Measurements from ENCODE around the gene PKP4. TPM values are rescaled to one million over a fixed set of nuclear protein-coding genes. Genes with fewer than 3 reads are reported as not detected.
"Not testable (repeated sequence)": the region's sequence is repeated elsewhere in the genome, so short reads cannot be mapped to it uniquely, and the experiment has no call there.

The PKP4 gene
- total RNA-seq, 4 donors from 2014 or later, result 58.2 to 115 (median 89.9) TPM

DNA sequence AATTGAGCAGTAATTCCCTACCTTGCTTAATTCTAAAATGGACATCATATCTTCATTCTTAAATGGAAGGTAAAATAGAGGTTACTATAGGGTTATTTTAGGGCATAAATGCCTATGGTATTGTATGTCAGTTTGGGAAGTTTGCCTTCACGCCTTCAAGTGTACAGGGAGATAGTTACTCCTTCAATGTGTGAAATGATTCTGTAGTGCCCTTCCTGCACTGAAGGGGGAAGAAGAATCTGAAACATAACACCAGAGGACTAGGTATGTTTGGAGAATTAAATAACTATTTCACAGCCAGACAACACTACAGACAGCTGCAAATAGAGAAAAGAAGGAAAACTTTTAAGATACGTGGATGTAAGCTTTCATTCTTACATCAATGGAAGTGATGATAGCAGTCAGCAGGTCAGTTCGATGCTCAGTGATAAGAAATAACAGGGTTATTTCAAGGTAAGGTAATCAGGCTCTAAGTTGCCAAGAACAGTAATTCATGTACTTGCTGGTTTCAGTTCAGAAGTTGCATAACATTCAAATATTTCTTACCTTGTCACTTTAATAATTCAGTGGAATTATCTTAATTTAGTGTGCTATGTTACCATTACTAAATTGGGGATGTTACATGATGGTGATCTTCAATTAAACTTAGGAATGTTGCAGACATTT, 4.0 kb downstream of the PKP4 start:
- peaks cover 0 to 81% (median 9%) of the 10 kb centered on the region in 3 donors for H3K4me1 ChIP-seq
- no peak for TF ChIP-seq POLR2AphosphoS5 (IDR thresholded peaks at IDR 0.05)
- TF ChIP-seq, protein P1, sequence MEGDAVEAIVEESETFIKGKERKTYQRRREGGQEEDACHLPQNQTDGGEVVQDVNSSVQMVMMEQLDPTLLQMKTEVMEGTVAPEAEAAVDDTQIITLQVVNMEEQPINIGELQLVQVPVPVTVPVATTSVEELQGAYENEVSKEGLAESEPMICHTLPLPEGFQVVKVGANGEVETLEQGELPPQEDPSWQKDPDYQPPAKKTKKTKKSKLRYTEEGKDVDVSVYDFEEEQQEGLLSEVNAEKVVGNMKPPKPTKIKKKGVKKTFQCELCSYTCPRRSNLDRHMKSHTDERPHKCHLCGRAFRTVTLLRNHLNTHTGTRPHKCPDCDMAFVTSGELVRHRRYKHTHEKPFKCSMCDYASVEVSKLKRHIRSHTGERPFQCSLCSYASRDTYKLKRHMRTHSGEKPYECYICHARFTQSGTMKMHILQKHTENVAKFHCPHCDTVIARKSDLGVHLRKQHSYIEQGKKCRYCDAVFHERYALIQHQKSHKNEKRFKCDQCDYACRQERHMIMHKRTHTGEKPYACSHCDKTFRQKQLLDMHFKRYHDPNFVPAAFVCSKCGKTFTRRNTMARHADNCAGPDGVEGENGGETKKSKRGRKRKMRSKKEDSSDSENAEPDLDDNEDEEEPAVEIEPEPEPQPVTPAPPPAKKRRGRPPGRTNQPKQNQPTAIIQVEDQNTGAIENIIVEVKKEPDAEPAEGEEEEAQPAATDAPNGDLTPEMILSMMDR (IDR thresholded peaks at IDR 0.05), result peak in 3 of 4 experiments; percentile 19 to 33 (median 20)
- H3K9me3 ChIP-seq, result no peaks in the 10 kb centered on the region
- ATAC-seq, result no peak
- no peak overlapping the region for H3K4me3 ChIP-seq
- WGBS, 2 donors (ENCODE audit: low coverage in 1 of 2), result 39 to 50% methylated on average over 2 to 3 of the region's 3 CpGs
- H3K27me3 ChIP-seq, result no peaks in the 10 kb centered on the region
- H3K27ac ChIP-seq, result no peak overlapping the region
- H3K36me3 ChIP-seq, result no peaks in the 10 kb centered on the region

DNA sequence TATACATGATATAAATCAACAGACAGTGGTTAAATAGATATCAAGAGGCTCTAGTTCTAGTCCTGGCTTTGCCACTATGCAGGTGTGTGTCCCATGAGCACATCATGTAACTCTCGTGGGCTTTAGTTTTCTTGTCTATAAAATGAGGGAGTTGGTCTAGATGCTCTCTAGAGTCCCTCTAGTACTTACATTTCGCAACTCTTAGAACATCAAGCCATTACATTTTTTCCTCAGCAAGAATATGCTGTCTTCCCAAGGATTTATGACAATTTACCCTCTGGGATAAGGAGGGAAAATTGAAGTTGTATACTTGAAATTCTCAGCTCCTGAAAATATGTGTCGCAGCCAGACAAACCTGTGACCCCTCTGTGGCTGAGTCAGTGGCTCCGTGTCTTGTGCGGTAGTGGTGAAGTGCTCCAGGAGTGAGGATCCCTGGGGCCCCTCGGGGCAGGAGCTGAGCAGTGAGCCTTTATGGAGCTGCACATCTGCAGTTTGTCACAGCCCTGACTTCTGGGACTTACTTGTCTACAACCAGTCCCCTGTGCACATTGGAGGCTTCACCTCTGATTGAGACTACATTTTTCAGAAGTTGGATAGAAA, 6.8 kb downstream of the PKP4 start:
- peaks cover 0 to 75% (median 5%) of the 10 kb centered on the region in 3 donors for H3K4me1 ChIP-seq
- H3K4me3 ChIP-seq, result no peak overlapping the region
- no peak for ATAC-seq
- no peaks in the 10 kb centered on the region for H3K36me3 ChIP-seq
- no peaks in the 10 kb centered on the region for H3K9me3 ChIP-seq
- TF ChIP-seq POLR2A (IDR thresholded peaks at IDR 0.05) (no peak), EP300 (IDR thresholded peaks at IDR 0.05) (no peak), POLR2AphosphoS5 (IDR thresholded peaks at IDR 0.05) (no peak)
- TF ChIP-seq, protein P1 (IDR thresholded peaks at IDR 0.05), result no peak
- H3K27ac ChIP-seq, result no peak overlapping the region
- H3K27me3 ChIP-seq, result no peaks in the 10 kb centered on the region
- WGBS, 2 donors (ENCODE audit: low coverage in 1 of 2), result 84 to 100% methylated on average over 3 to 5 of the region's 6 CpGs

DNA sequence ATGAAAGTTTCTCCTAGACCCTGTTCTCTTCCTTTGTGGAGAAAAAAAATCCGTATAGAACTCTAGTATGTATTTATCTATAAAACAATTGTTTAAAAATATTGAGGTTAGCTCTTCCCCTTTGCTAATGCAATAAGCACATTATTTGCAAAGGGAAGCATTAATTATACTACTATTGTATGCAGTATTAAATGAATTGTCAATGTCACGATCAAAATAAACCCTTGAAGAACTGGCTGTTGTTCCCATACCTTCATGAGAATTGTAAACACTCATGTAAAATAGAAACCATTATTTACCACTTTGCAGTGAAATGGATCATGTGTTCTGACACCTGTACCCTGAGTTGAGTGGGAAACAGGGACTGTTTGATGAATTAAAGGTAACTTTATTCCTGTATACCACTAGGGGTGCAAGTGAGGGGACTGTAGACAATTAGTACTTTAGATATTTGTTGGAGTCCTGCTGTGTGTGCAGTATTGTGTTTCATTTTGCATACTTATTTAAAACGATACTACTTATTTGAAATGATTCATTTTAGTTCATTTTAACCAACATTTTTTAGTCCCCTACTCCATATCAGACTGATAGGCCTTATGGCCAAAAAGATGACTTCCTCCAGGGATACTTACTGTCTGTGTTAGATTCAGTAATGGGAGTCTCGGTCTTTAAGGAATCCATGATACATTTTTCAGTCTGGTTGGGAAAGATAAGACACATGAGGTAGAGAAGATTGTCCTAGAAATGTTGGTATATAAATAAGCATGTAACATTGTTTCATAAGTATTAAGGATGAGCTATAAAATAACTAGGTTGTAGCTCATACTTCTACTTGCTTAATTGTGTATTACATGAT, 7.9 kb downstream of the PKP4 start:
- Histone ChIP-seq H3K27me3 (no peaks in the 10 kb centered on the region), H3K36me3 (no peaks in the 10 kb centered on the region), H3K9me3 (no peaks in the 10 kb centered on the region), H3K4me3 (no peak overlapping the region), H3K27ac (no peak overlapping the region), H3K4me1 (peaks cover 0 to 65% (median 4%) of the 10 kb centered on the region in 3 donors)
- 81 to 89% methylated on average over 4 of the region's 4 CpGs for WGBS, 2 donors (ENCODE audit: low coverage in 1 of 2)
- TF ChIP-seq, protein P1 (IDR thresholded peaks at IDR 0.05), result peak; percentile 7 to 27 (median 14)
- no peak for TF ChIP-seq EP300 (IDR thresholded peaks at IDR 0.05)
- ATAC-seq, result no peak

DNA sequence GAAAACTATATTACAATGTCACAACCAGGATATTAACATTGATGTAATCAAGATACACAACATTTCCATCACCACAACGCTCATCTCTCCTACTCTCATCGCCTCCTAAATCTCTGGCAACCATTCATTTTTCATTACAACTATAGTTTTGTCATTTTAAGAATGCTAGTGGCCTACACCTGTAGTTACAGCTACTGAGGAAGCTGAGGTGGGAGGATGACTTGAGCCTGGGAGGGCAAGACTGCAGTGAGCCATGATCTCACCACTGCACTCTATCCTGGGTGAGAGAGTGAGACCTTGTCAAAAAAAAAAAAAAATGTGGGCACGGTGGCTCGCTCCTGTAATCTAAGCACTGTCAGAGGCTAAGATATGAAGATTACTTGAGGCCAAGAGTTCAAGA, 10.5 kb downstream of the PKP4 start:
- peaks cover 0 to 50% (median 0%) of the 10 kb centered on the region in 3 donors for H3K4me1 ChIP-seq
- no peak overlapping the region for H3K27ac ChIP-seq
- no peaks in the 10 kb centered on the region for H3K9me3 ChIP-seq
- no peaks in the 10 kb centered on the region for H3K36me3 ChIP-seq
- no peak overlapping the region for H3K4me3 ChIP-seq
- H3K27me3 ChIP-seq, result no peaks in the 10 kb centered on the region
- 86 to 90% methylated on average over 2 to 4 of the region's 4 CpGs for WGBS, 2 donors (ENCODE audit: low coverage in 1 of 2)
- no peak for ATAC-seq
- no peak for TF ChIP-seq EP300 (IDR thresholded peaks at IDR 0.05)
- TF ChIP-seq POLR2AphosphoS5 (IDR thresholded peaks at IDR 0.05), result no peak

DNA sequence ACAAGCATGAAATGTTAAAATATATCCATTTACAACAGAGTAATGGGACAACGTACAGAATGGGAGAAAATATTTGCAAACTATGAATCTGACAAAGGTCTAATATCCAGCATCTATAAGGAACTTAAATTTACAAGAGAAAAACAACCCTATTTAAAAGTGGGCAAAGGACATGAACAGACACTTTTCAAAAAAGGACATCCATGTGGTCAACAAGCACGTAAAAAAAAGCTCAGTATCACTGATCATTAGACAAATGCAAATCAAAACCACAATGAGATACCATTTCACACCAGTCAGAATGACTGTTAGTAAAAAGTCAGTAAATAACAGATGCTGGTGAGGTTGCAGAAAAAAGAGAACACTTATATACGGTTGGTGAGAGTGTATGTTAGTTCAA, 16.1 kb downstream of the PKP4 start:
- ATAC-seq, H3K9me3 ChIP-seq, H3K36me3 ChIP-seq, H3K27me3 ChIP-seq, H3K4me3 ChIP-seq, H3K27ac ChIP-seq: not testable (repeated sequence)
- WGBS, 2 donors (ENCODE audit: low coverage in 1 of 2), result 95 to 100% methylated on average over 3 of the region's 3 CpGs
- H3K4me1 ChIP-seq, result peaks cover 6 to 26% (median 9%) of the 10 kb centered on the region in 3 donors

DNA sequence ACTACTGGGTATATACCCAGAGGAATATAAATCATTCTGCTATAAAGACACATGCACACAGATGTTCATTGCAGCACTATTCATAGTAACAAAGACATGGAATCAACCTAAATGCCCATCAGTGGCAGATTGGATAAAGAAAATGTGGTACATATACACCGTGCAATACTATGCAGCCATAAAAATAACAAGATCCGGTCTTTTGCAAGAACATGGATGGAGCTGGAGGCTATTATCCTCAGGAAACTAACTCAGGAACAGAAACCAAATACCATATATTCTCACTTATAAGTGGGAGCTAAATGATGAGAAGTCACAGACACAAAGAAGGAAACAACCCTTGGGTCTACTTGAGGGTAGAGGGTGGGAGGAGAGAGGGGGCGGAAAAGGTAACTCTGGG, 16.5 kb downstream of the PKP4 start:
- H3K27ac ChIP-seq, ATAC-seq, H3K9me3 ChIP-seq, H3K27me3 ChIP-seq, H3K36me3 ChIP-seq, H3K4me3 ChIP-seq: not testable (repeated sequence)
- 93 to 100% methylated on average over 3 of the region's 3 CpGs for WGBS, 2 donors (ENCODE audit: low coverage in 1 of 2)
- peaks cover 6 to 31% (median 10%) of the 10 kb centered on the region in 3 donors for H3K4me1 ChIP-seq
